Measurements from ENCODE around the gene HEG1. TPM values are rescaled to one million over a fixed set of nuclear protein-coding genes. Genes with fewer than 3 reads are reported as not detected.

Gene HEG1
- total and polyA plus RNA-seq, 2 donors (not counting 3 experiments of a cell fraction or from before 2014, with no cell fraction given), result 50.1 to 106 TPM

GRCh38 chr3:124926426-124927101 is 129.2 kb downstream of the HEG1 start:
- POLR2A ChIA-PET, result no interaction called here
- no peaks in the 10 kb centered on the region for H4K20me1 ChIP-seq (replicated peaks; ENCODE audit: control insufficient read depth, extremely low read depth, insufficient read depth, low read length)
- BruUV-seq (replicated peaks), result no TSS peak
- H3K79me2 ChIP-seq (ENCODE audit: control insufficient read depth, insufficient read depth, low read length), result no peaks in the 10 kb centered on the region
- FAIRE-seq (no peak), DNase-seq (ENCODE audit: low read depth, low spot score) (no peak)
- H3K4me2 ChIP-seq (ENCODE audit: insufficient read depth, low read length), result no peak overlapping the region
- H3K27ac ChIP-seq (ENCODE audit: insufficient read depth, low read depth, low read length), result no peak overlapping the region
- no peaks in the 10 kb centered on the region for H3K9me3 ChIP-seq (replicated peaks; ENCODE audit: control insufficient read depth, insufficient read depth, low read length)
- no peaks in the 10 kb centered on the region for H3K36me3 ChIP-seq (ENCODE audit: control insufficient read depth in 2 of 2, extremely low read depth in 1 of 2, insufficient read depth in 2 of 2, low read length in 2 of 2)
- peaks cover 2 to 3% of the 10 kb centered on the region in 2 experiments for H3K27me3 ChIP-seq (ENCODE audit: control insufficient read depth in 2 of 2, insufficient read depth in 2 of 2, low read length in 2 of 2)
- intact Hi-C loops (cut with micrococcal nuclease), result loop anchor here (5.0 kb wide), 3 partner anchors 61 to 466 kb away; partner anchors contain the start of gene HEG1
- TF ChIP-seq CTCF (IDR thresholded peaks at IDR 0.05; ENCODE audit: extremely low read depth in 1 of 2, insufficient read depth in 1 of 2, low read depth in 1 of 2, low read length in 2 of 2) (no peak), FOS (IDR thresholded peaks at IDR 0.05; ENCODE audit: borderline replicate concordance, insufficient read depth, low read length) (no peak), JUN (IDR thresholded peaks at IDR 0.05; ENCODE audit: borderline replicate concordance, insufficient read depth, insufficient read length, low read depth) (no peak), MYC (IDR thresholded peaks at IDR 0.05; ENCODE audit: low read depth, low read length) (no peak), POLR2AphosphoS5 (IDR thresholded peaks at IDR 0.05; ENCODE audit: insufficient read depth, low read depth, low read length) (no peak), GATA2 (IDR thresholded peaks at IDR 0.05; ENCODE audit: insufficient read depth, insufficient read length, low read depth, low read length) (no peak), POLR2A (IDR thresholded peaks at IDR 0.05; ENCODE audit: low read depth, low read length) (no peak)
- dilution Hi-C loops (cut with MboI; ENCODE audit: extremely low pct_ligation_motif_present, low sequenced_read_pairs), result no loop called here
- no peak overlapping the region for H2AFZ ChIP-seq (ENCODE audit: low read depth, low read length)
- CTCF ChIA-PET, result interaction anchor here (0.7 to 4.1 kb wide), 10 partner anchors 8 to 660 kb away, joined by 3 to 47 read pairs (median 4); no protein-coding TSS in a partner anchor
- H3K4me1 ChIP-seq (ENCODE audit: control insufficient read depth, extremely low read depth, insufficient read depth, low read length), result no peaks in the 10 kb centered on the region
- H3K9ac ChIP-seq (replicated peaks; ENCODE audit: extremely low read depth, insufficient read depth, low read length), result no peak overlapping the region
- no peak overlapping the region for H3K4me3 ChIP-seq (replicated peaks in 1 of 3; ENCODE audit: insufficient read depth in 1 of 3, low read depth in 1 of 3, low read length in 3 of 3)
- H3K9me1 ChIP-seq (replicated peaks; ENCODE audit: control insufficient read depth, extremely low read depth, insufficient read depth, low read length), result no peaks in the 10 kb centered on the region
